ENCODE results near the gene DISC1.

Gene DISC1

GRCh38 chr1:231605149-231606100, 21.2 kb upstream of the DISC1 start:
- TF ChIP-seq USF1 (IDR thresholded peaks at IDR 0.05) (no peak), TCF12 (IDR thresholded peaks at IDR 0.05; ENCODE audit: low read depth) (no peak), CREB1 (IDR thresholded peaks at IDR 0.05; ENCODE audit: low read depth) (no peak)
- TF ChIP-seq, protein P1, sequence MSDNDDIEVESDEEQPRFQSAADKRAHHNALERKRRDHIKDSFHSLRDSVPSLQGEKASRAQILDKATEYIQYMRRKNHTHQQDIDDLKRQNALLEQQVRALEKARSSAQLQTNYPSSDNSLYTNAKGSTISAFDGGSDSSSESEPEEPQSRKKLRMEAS (IDR thresholded peaks at IDR 0.05) = no peak

DNA sequence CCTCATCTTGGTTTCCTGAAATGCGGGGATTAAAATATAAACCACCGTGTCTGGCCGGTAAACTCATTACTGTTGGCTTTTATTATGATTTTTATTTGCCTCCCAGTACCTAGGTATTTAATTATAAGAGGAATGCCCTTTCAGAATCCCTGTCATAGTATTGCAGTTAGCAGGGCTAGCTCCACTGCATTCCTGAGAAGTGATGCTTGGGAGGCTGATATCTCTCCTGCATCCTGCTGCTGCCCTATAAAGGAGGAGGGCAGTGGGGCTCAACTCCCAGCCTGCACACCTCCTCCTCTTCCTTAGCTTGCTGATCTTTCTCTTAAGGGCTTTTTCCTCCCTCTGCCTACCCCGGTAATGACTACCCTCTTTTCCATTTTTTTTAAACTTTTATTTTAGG, 19.9 kb upstream of the DISC1 start:
- TF ChIP-seq, protein P1 (IDR thresholded peaks at IDR 0.05) = no peak
- no peak for TF ChIP-seq REST (IDR thresholded peaks at IDR 0.05; ENCODE audit: low read depth)
- no peak for TF ChIP-seq CREB1 (IDR thresholded peaks at IDR 0.05; ENCODE audit: low read depth)
- TF ChIP-seq EGR1 (IDR thresholded peaks at IDR 0.05) = no peak
- no peak for TF ChIP-seq TAF1 (IDR thresholded peaks at IDR 0.05; ENCODE audit: low read depth)
- TF ChIP-seq NFIC (IDR thresholded peaks at IDR 0.05) = no peak
- no peak for TF ChIP-seq TCF12 (IDR thresholded peaks at IDR 0.05; ENCODE audit: low read depth)
- TF ChIP-seq TEAD4 (IDR thresholded peaks at IDR 0.05) = no peak
- no peak for TF ChIP-seq EP300 (IDR thresholded peaks at IDR 0.05; ENCODE audit: borderline replicate concordance)
- no peak for TF ChIP-seq FOXM1 (IDR thresholded peaks at IDR 0.05; ENCODE audit: borderline replicate concordance, low read depth)
- TF ChIP-seq USF1 (IDR thresholded peaks at IDR 0.05) = no peak
- TF ChIP-seq ZBTB7A (IDR thresholded peaks at IDR 0.05; ENCODE audit: low read depth) = no peak
- TF ChIP-seq YY1 (IDR thresholded peaks at IDR 0.05; ENCODE audit: low read depth) = no peak
- TF ChIP-seq CEBPB (IDR thresholded peaks at IDR 0.05) = no peak
- TF ChIP-seq RAD21 (IDR thresholded peaks at IDR 0.05; ENCODE audit: low read depth) = no peak

- TF ChIP-seq TEAD4 (IDR thresholded peaks at IDR 0.05) = no peak
- no peak for TF ChIP-seq CEBPB (IDR thresholded peaks at IDR 0.05)
- no peak for TF ChIP-seq RAD21 (IDR thresholded peaks at IDR 0.05; ENCODE audit: low read depth)
- TF ChIP-seq EP300 (IDR thresholded peaks at IDR 0.05; ENCODE audit: borderline replicate concordance) = no peak
- TF ChIP-seq, protein P1 (IDR thresholded peaks at IDR 0.05) = no peak
- TF ChIP-seq TAF1 (IDR thresholded peaks at IDR 0.05; ENCODE audit: low read depth) = no peak
- no peak for TF ChIP-seq CREB1 (IDR thresholded peaks at IDR 0.05; ENCODE audit: low read depth)
- TF ChIP-seq USF1 (IDR thresholded peaks at IDR 0.05) = no peak
- TF ChIP-seq FOXM1 (IDR thresholded peaks at IDR 0.05; ENCODE audit: borderline replicate concordance, low read depth) = no peak
- no peak for TF ChIP-seq YY1 (IDR thresholded peaks at IDR 0.05; ENCODE audit: low read depth)
- no peak for TF ChIP-seq EGR1 (IDR thresholded peaks at IDR 0.05)
- TF ChIP-seq TCF12 (IDR thresholded peaks at IDR 0.05; ENCODE audit: low read depth) = no peak
- no peak for TF ChIP-seq REST (IDR thresholded peaks at IDR 0.05; ENCODE audit: low read depth)
- no peak for TF ChIP-seq ZBTB7A (IDR thresholded peaks at IDR 0.05; ENCODE audit: low read depth)
- no peak for TF ChIP-seq NFIC (IDR thresholded peaks at IDR 0.05)
Observed at GRCh38 chr1:231610388-231610787, 16.2 kb upstream of the DISC1 start.

- no peak for TF ChIP-seq CEBPB (IDR thresholded peaks at IDR 0.05)
Observed at GRCh38 chr1:231611111-231611510, 15.5 kb upstream of the DISC1 start.

GRCh38 chr1:231611851-231612250, 14.7 kb upstream of the DISC1 start:
- TF ChIP-seq TEAD4 (IDR thresholded peaks at IDR 0.05) (no peak), REST (IDR thresholded peaks at IDR 0.05; ENCODE audit: low read depth) (no peak), TCF12 (IDR thresholded peaks at IDR 0.05; ENCODE audit: low read depth) (no peak), EGR1 (IDR thresholded peaks at IDR 0.05) (no peak), EP300 (IDR thresholded peaks at IDR 0.05; ENCODE audit: borderline replicate concordance) (no peak), RAD21 (IDR thresholded peaks at IDR 0.05; ENCODE audit: low read depth) (no peak), ZBTB7A (IDR thresholded peaks at IDR 0.05; ENCODE audit: low read depth) (no peak), USF1 (IDR thresholded peaks at IDR 0.05) (no peak), FOXM1 (IDR thresholded peaks at IDR 0.05; ENCODE audit: borderline replicate concordance, low read depth) (no peak), YY1 (IDR thresholded peaks at IDR 0.05; ENCODE audit: low read depth) (no peak), TAF1 (IDR thresholded peaks at IDR 0.05; ENCODE audit: low read depth) (no peak), CEBPB (IDR thresholded peaks at IDR 0.05) (no peak), CREB1 (IDR thresholded peaks at IDR 0.05; ENCODE audit: low read depth) (no peak), NFIC (IDR thresholded peaks at IDR 0.05) (no peak)
- TF ChIP-seq, protein P1 (IDR thresholded peaks at IDR 0.05) = no peak

Data from Ishikawa (cell line).